Loucy (cell line): ENCODE results near the gene SUPT4H1.

Source experiments
- H2AFZ ChIP-seq: fragments of 200-600 bp; sonication (generic); 2 replicates; pipeline ENCODE4 v1.6.0; 2016; ENCODE audit warnings: antibody characterized with exemption, mild to moderate bottlenecking, low read length, moderate library complexity
- H3F3A ChIP-seq: fragments of 200-600 bp; 2 replicates; pipeline ENCODE4 v1.6.0; 2016; ENCODE audit warnings: antibody characterized with exemption, low read depth, mild to moderate bottlenecking
- H3K27me3 ChIP-seq: fragments of 200-600 bp; sonication (generic); 2 replicates; pipeline ENCODE4 v1.6.1; 2014; ENCODE audit warnings: low read length, mild to moderate bottlenecking; ENCODE audit not compliant: insufficient read depth, poor library complexity, severe bottlenecking
- H3K36me3 ChIP-seq: fragments of 200-600 bp; sonication (generic); 2 replicates; pipeline ENCODE4 v1.6.1; 2016; ENCODE audit warnings: low read length; ENCODE audit not compliant: insufficient read depth
- H3K4me1 ChIP-seq: fragments of 200-600 bp; sonication (generic); 2 replicates; pipeline ENCODE4 v1.5.1; 2014; ENCODE audit warnings: low read length, mild to moderate bottlenecking; ENCODE audit not compliant: insufficient read depth, poor library complexity, severe bottlenecking
- H3K4me2 ChIP-seq: fragments of 200-600 bp; sonication (generic); 2 replicates; pipeline ENCODE4 v1.6.0; 2014; ENCODE audit warnings: antibody characterized with exemption, low read length, low read depth, mild to moderate bottlenecking; ENCODE audit not compliant: poor library complexity, severe bottlenecking
- H3K4me3 ChIP-seq: fragments of 200-600 bp; sonication (generic); 2 replicates; pipeline ENCODE4 v1.5.1; 2014; ENCODE audit warnings: low read length, mild to moderate bottlenecking, mixed read lengths; ENCODE audit not compliant: poor library complexity, severe bottlenecking
- H3K79me2 ChIP-seq: fragments of 200-600 bp; sonication (generic); 2 replicates; pipeline ENCODE4 v1.6.1; 2014; ENCODE audit warnings: low read length; ENCODE audit not compliant: insufficient read depth
- H3K9ac ChIP-seq: fragments of 200-600 bp; sonication (generic); 2 replicates; pipeline ENCODE4 v1.6.0; 2014; ENCODE audit warnings: mild to moderate bottlenecking, low read depth, low read length, moderate library complexity; ENCODE audit not compliant: poor library complexity, severe bottlenecking
- H3K9me2 ChIP-seq: fragments of 200-600 bp; sonication (generic); replicated peaks from 2 replicates; pipeline ENCODE4 v1.6.1; 2016; ENCODE audit warnings: low read depth, low read length, mixed read lengths
- H3K9me3 ChIP-seq: fragments of 200-600 bp; sonication (generic); 2 replicates; pipeline ENCODE4 v1.6.1; 2014; ENCODE audit warnings: mild to moderate bottlenecking, antibody characterized with exemption, low read length, low read depth; ENCODE audit not compliant: insufficient read depth
- H4K20me1 ChIP-seq: fragments of 200-600 bp; sonication (generic); 2 replicates; pipeline ENCODE4 v1.6.0; 2014; ENCODE audit warnings: antibody characterized with exemption, low read length, mild to moderate bottlenecking; ENCODE audit not compliant: insufficient read depth, poor library complexity, severe bottlenecking
- CTCF ChIP-seq: fragments of 200-600 bp; sonication (generic); conservative IDR thresholded peaks from 2 replicates; pipeline ENCODE4 v1.5.1; 2014; ENCODE audit warnings: mild to moderate bottlenecking, antibody characterized with exemption, low read length
- EZH2phosphoT487 ChIP-seq: fragments of 200-600 bp; IDR thresholded peaks from 2 replicates; pipeline ENCODE4 v1.6.1; 2018; ENCODE audit warnings: antibody characterized with exemption, mild to moderate bottlenecking, moderate library complexity, borderline replicate concordance

SUPT4H1 gene

DNA sequence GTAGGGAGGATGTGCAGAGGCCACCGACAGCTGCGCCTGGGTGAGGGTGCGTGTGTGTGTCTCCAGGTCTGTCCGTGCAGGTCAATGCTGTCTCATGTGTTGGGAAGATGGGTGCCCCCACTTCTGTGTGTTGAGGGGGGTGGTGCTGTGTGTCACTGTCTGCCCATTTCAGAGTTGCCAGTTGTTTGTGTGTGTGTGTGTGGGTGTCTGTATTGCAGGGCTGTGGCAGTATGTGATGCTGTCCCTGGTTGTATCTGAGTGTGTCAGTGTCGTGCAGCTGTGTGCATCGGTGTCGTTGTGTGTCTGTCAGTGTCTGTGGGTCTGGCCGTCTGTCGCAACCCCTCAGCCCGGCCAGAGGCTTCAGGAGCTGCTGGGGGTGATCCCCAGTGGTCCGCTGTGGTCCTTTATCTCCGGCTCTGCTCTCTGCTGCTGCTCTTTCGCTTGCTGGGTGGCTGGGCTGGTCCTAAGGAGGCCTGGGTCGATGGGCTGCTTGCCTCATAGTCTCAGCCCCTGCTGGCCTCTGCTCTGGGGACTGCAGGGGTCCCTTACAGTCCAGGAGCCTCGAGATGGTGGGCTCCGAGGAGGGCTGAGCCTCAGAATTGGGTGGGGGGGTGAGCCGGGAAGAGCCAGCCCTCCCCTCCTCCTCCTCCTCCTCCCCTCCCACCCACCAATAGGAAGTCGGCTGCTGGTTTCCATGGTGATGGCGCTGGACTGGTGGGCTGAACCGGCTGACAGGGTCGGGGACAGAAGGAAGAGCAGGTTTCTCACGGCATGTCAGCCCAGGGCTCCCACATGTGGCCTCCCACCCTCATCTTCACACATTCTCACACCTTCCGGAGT, 23.6 kb downstream of the SUPT4H1 start, which contains the start of gene TSPOAP1:
Gene TSPOAP1 (minus strand): TSS at position 601 of the 840 bp plus-strand sequence. CDS start 875 bp downstream, outside the sequence.
- peaks cover 33% of the 10 kb centered on the region for H3K4me1 ChIP-seq
- peaks cover 43% of the 10 kb centered on the region for H3K36me3 ChIP-seq
- H3K9ac ChIP-seq, result peak within 1 kb of the TSS; percentile 99
- peaks cover 88% of the 10 kb centered on the region for H3K79me2 ChIP-seq
- H3K27me3 ChIP-seq, result peaks cover 24% of the 10 kb centered on the region
- no peaks in the 10 kb centered on the region for H3K9me2 ChIP-seq
- H3K4me2 ChIP-seq, result peak within 1 kb of the TSS; percentile 90
- H4K20me1 ChIP-seq, result peaks cover 80% of the 10 kb centered on the region
- peak within 1 kb of the TSS; percentile 99 for H3K4me3 ChIP-seq
- H2AFZ ChIP-seq, result no peak within 1 kb of the TSS
- TF ChIP-seq EZH2phosphoT487 (no peak), CTCF (no peak)
- H3K9me3 ChIP-seq, result no peaks in the 10 kb centered on the region
- H3F3A ChIP-seq, result peaks cover 18% of the 10 kb centered on the region; the same call in 1 of the 2 replicates

- H3K4me1 ChIP-seq, result peaks cover 28% of the 10 kb centered on the region
- peaks cover 51% of the 10 kb centered on the region for H3K36me3 ChIP-seq
- peaks cover 87% of the 10 kb centered on the region for H4K20me1 ChIP-seq
- H3K9me3 ChIP-seq, result no peaks in the 10 kb centered on the region
- peak overlapping the region; percentile 90 for H3K4me2 ChIP-seq
- peak overlapping the region; percentile 12 for H3K9ac ChIP-seq
- H2AFZ ChIP-seq, result no peak overlapping the region
- TF ChIP-seq EZH2phosphoT487 (no peak), CTCF (no peak)
- H3K4me3 ChIP-seq, result peak overlapping the region; percentile 99
- peaks cover 24% of the 10 kb centered on the region for H3K27me3 ChIP-seq
- H3K79me2 ChIP-seq, result peaks cover 87% of the 10 kb centered on the region
- peaks cover 15% of the 10 kb centered on the region; the same call in 1 of the 2 replicates for H3F3A ChIP-seq
- no peaks in the 10 kb centered on the region for H3K9me2 ChIP-seq
These were observed 24.4 kb downstream of the SUPT4H1 start for GRCh38 chr17:58327363-58328194.

- H3K9ac ChIP-seq, result peak overlapping the region; percentile 12
- no peaks in the 10 kb centered on the region for H3K9me3 ChIP-seq
- peak overlapping the region; percentile 99 for H3K4me3 ChIP-seq
- peaks cover 28% of the 10 kb centered on the region for H3K4me1 ChIP-seq
- peaks cover 55% of the 10 kb centered on the region for H3K36me3 ChIP-seq
- H3F3A ChIP-seq, result peaks cover 15% of the 10 kb centered on the region; the same call in 1 of the 2 replicates
- H4K20me1 ChIP-seq, result peaks cover 88% of the 10 kb centered on the region
- no peaks in the 10 kb centered on the region for H3K9me2 ChIP-seq
- H3K4me2 ChIP-seq, result peak overlapping the region; percentile 90
- H3K79me2 ChIP-seq, result peaks cover 79% of the 10 kb centered on the region
- H2AFZ ChIP-seq, result no peak overlapping the region
- H3K27me3 ChIP-seq, result peaks cover 19% of the 10 kb centered on the region
- no peak for TF ChIP-seq CTCF
- TF ChIP-seq EZH2phosphoT487, result no peak
These were observed 25.2 kb downstream of the SUPT4H1 start for GRCh38 chr17:58326609-58327362.
